H1 (cell line): ENCODE data around the gene PCDHA5. TPM values are rescaled to one million over a fixed set of nuclear protein-coding genes. Genes with fewer than 3 reads are reported as not detected.
"Not testable (repeated sequence)": the region's sequence is repeated elsewhere in the genome, so short reads cannot be mapped to it uniquely, and the experiment has no call there.

Experiments used
- CTCF ChIA-PET: fragments of 300-600 bp; sonication (Branson Sonifier 250); formaldehyde crosslinking; loops from one replicate; lab custom pipeline; 2021; ENCODE audit not compliant: partially characterized antibody; lab: Charles Lee
- POLR2A ChIA-PET: fragments of 300-600 bp; sonication (Branson Sonifier 250); formaldehyde crosslinking; loops from one replicate; lab custom pipeline; 2021; ENCODE audit warnings: inconsistent platforms; ENCODE audit not compliant: partially characterized antibody; lab: Charles Lee
- DNase-seq, 2 experiments: peaks; one replicate each; pipeline versions ENCODE4 v3.0.0 to v3.0.0-alpha.2; 2010 to 2022; ENCODE audit warnings: low spot score in 2 of 2, low read depth in 1 of 2, mixed read lengths in 1 of 2
- FAIRE-seq: peaks from 2 replicates; lab custom pipeline; 2011; peaks lifted over from hg19 to GRCh38; lab: Jason Lieb, UNC
- H2AFZ ChIP-seq: 2 replicates; pipeline ENCODE4 v1.8.1; 2012; ENCODE audit warnings: low read length, inconsistent platforms
- H2AK5ac ChIP-seq: 2 replicates; pipeline ENCODE4 v1.6.1; 2013; ENCODE audit warnings: low read depth, low read length
- H2BK120ac ChIP-seq: replicated peaks from 2 replicates; pipeline ENCODE3; 2013; ENCODE audit warnings: low read depth, low read length, inconsistent platforms
- H2BK12ac ChIP-seq: 2 replicates; pipeline ENCODE4 v1.6.1; 2013; ENCODE audit warnings: low read depth, low read length
- H2BK15ac ChIP-seq: 2 replicates; pipeline ENCODE4 v1.6.1; 2013; ENCODE audit warnings: low read length
- H2BK20ac ChIP-seq: 2 replicates; pipeline ENCODE4 v1.6.1; 2013; ENCODE audit warnings: low read length
- H2BK5ac ChIP-seq: 2 replicates; pipeline ENCODE4 v1.6.1; 2013; ENCODE audit warnings: low read depth, low read length
- H3K14ac ChIP-seq: 2 replicates; pipeline ENCODE4 v1.6.1; 2013; ENCODE audit warnings: inconsistent platforms; ENCODE audit not compliant: insufficient read length
- H3K18ac ChIP-seq: 2 replicates; pipeline ENCODE4 v1.6.1; 2013; ENCODE audit warnings: low read length; ENCODE audit errors: extremely low read depth
- H3K23ac ChIP-seq: 2 replicates; pipeline ENCODE4 v1.6.1; 2013; ENCODE audit warnings: inconsistent platforms; ENCODE audit not compliant: insufficient read length
- H3K23me2 ChIP-seq: 2 replicates; pipeline ENCODE4 v1.6.1; 2013; ENCODE audit warnings: low read depth, low read length
- H3K27ac ChIP-seq: 2 replicates; pipeline ENCODE4 v1.6.1; 2011; ENCODE audit warnings: low read depth, low read length, inconsistent platforms
- H3K27me3 ChIP-seq, 4 experiments: replicated peaks in 1 of 4; 1 replicate in 1 of 4; 2 replicates in 3 of 4; pipeline versions ENCODE4 v1.6.1 to v1.8.1; 2011 to 2013; ENCODE audit warnings: low read length in 3 of 4, mild to moderate bottlenecking in 3 of 4, inconsistent platforms in 2 of 4, mixed read lengths in 2 of 4, moderate library complexity in 1 of 4; ENCODE audit not compliant: control insufficient read depth in 3 of 4, insufficient read depth in 3 of 4; ENCODE audit errors: extremely low read depth in 1 of 4
- H3K36me3 ChIP-seq, 4 experiments: 2 replicates each; pipeline versions ENCODE4 v1.6.1 to v1.8.1; 2011 to 2013; ENCODE audit warnings: mild to moderate bottlenecking in 4 of 4, low read length in 3 of 4, moderate library complexity in 2 of 4, control low read depth in 1 of 4, inconsistent platforms in 1 of 4; ENCODE audit not compliant: insufficient read depth in 4 of 4, control insufficient read depth in 2 of 4
- H3K4ac ChIP-seq: replicated peaks from 2 replicates; pipeline ENCODE3; 2013; ENCODE audit warnings: low read length, low read depth, mixed read lengths, inconsistent platforms; ENCODE audit not compliant: insufficient read length
- H3K4me1 ChIP-seq, 4 experiments: replicated peaks in 1 of 4; 1 replicate in 1 of 4; 2 replicates in 3 of 4; pipeline versions ENCODE4 v1.6.1 to v1.8.1; 2011 to 2013; ENCODE audit warnings: low read length in 3 of 4, inconsistent platforms in 2 of 4, mixed read lengths in 1 of 4; ENCODE audit not compliant: insufficient read depth in 4 of 4, control insufficient read depth in 3 of 4
- H3K4me2 ChIP-seq, 2 experiments: 2 replicates each; pipeline versions ENCODE4 v1.6.1 to v1.8.1; 2011 to 2013; ENCODE audit warnings: low read depth in 2 of 2, low read length in 2 of 2, control low read depth in 1 of 2, inconsistent platforms in 1 of 2, mild to moderate bottlenecking in 1 of 2; ENCODE audit not compliant: insufficient read depth in 1 of 2
- H3K4me3 ChIP-seq, 4 experiments: fragments of 200-600, 300-600 bp in 1 of 4; sonication (generic), shearing (Covaris generic), sonication (Bioruptor Twin) in 1 of 4; 2 replicates each; pipeline versions ENCODE4 v1.5.1 to v1.8.1; 2011 to 2016; ENCODE audit warnings: low read length in 4 of 4, low read depth in 3 of 4, control low read depth in 2 of 4, inconsistent platforms in 2 of 4, mild to moderate bottlenecking in 2 of 4, mixed read lengths in 1 of 4, moderate library complexity in 1 of 4; ENCODE audit not compliant: insufficient read depth in 2 of 4; ENCODE audit errors: extremely low read depth in 1 of 4
- H3K56ac ChIP-seq: replicated peaks from 2 replicates; pipeline ENCODE3; 2013; ENCODE audit warnings: low read depth, mild to moderate bottlenecking, mixed read lengths, low read length, inconsistent platforms; ENCODE audit not compliant: insufficient read length
- H3K79me1 ChIP-seq: 2 replicates; pipeline ENCODE4 v1.6.1; 2013; ENCODE audit warnings: low read depth, low read length, control low read depth
- H3K79me2 ChIP-seq, 2 experiments: 2 replicates each; pipeline versions ENCODE4 v1.6.1 to v1.8.1; 2012 to 2013; ENCODE audit warnings: low read length in 2 of 2, mild to moderate bottlenecking in 2 of 2, inconsistent platforms in 1 of 2; ENCODE audit not compliant: insufficient read depth in 2 of 2, control insufficient read depth in 1 of 2
- H3K9ac ChIP-seq, 4 experiments: replicated peaks in 1 of 4; 1 replicate in 1 of 4; 2 replicates in 3 of 4; pipeline versions ENCODE4 v1.6.1 to v1.8.1; 2011 to 2013; ENCODE audit warnings: low read depth in 3 of 4, low read length in 3 of 4, control low read depth in 2 of 4, mild to moderate bottlenecking in 2 of 4, moderate library complexity in 2 of 4, inconsistent platforms in 1 of 4; ENCODE audit errors: extremely low read depth in 1 of 4
- H3K9me3 ChIP-seq, 2 experiments: 2 replicates each; pipeline versions ENCODE4 v1.6.1 to v1.8.1; 2012 to 2013; ENCODE audit warnings: mild to moderate bottlenecking in 2 of 2, moderate library complexity in 2 of 2, control low read depth in 1 of 2, inconsistent platforms in 1 of 2, low read depth in 1 of 2, low read length in 1 of 2, mixed read lengths in 1 of 2; ENCODE audit not compliant: insufficient read depth in 2 of 2
- H4K20me1 ChIP-seq, 2 experiments: replicated peaks in 1 of 2; 2 replicates each; pipeline versions ENCODE3 to v1.8.1; 2011 to 2013; ENCODE audit warnings: inconsistent platforms in 2 of 2, low read length in 2 of 2, mild to moderate bottlenecking in 1 of 2; ENCODE audit not compliant: insufficient read depth in 2 of 2, control insufficient read depth in 1 of 2
- H4K5ac ChIP-seq: 2 replicates; pipeline ENCODE4 v1.6.1; 2013; ENCODE audit warnings: low read length, low read depth, mixed read lengths, inconsistent platforms; ENCODE audit not compliant: insufficient read length
- H4K8ac ChIP-seq: 2 replicates; pipeline ENCODE4 v1.8.0; 2013; ENCODE audit warnings: mild to moderate bottlenecking, moderate library complexity, low read length, inconsistent platforms; ENCODE audit not compliant: insufficient read depth; ENCODE audit errors: extremely low read depth
- H4K91ac ChIP-seq: replicated peaks from 2 replicates; pipeline ENCODE3; 2013; ENCODE audit warnings: low read length, mixed read lengths, inconsistent platforms; ENCODE audit not compliant: insufficient read length
- WGBS, 2 experiments: shearing (Covaris generic) in 1 of 2; methylation state at CpG; one replicate each; pipeline versions ENCODE4 v1.1.6 to v1.1.7; 2013 to 2015; ENCODE audit warnings: low lambda C conversion rate in 2 of 2, mixed read lengths in 2 of 2, inconsistent platforms in 1 of 2, low coverage in 1 of 2, missing lambda C conversion rate in 1 of 2; ENCODE audit not compliant: insufficient replicate concordance in 2 of 2, insufficient coverage in 1 of 2, insufficient read length in 1 of 2; ENCODE audit errors: extremely low coverage in 1 of 2, missing lambda C conversion rate in 1 of 2; 5-methylcytosine and 5-hydroxymethylcytosine counted together
- polyA plus RNA-seq, 7 experiments: library from polyadenylated mRNA; depleted of rRNA in 3 of 7; stranded (reverse) in 5 of 7; unstranded in 2 of 7; fragments of >200 nt in 5 of 7; fragments of 200-250 nt in 2 of 7; gene quantifications; 1 replicate in 5 of 7; 2 replicates in 1 of 7; 4 replicates in 1 of 7; pipeline versions ENCODE4 v1.2.1 to v1.2.3, GENCODE V29; 2011 to 2013; ENCODE audit warnings: missing spikeins in 2 of 7, mixed read lengths in 2 of 7
- total RNA-seq: library from RNA; stranded (reverse); fragmentation: NEBNext Ultra II Directional; extraction: Animal tissue kit (Norgen Biotek cat#: 25700); gene quantifications from 2 replicates; pipeline ENCODE4 v1.2.1, GENCODE V29; 2021

Gene PCDHA5
- total and polyA plus RNA-seq, 2 of the 8 experiments (the other 6 are each of a cell fraction or from before 2014, with no cell fraction given) = 0.33 to 0.76 TPM

DNA sequence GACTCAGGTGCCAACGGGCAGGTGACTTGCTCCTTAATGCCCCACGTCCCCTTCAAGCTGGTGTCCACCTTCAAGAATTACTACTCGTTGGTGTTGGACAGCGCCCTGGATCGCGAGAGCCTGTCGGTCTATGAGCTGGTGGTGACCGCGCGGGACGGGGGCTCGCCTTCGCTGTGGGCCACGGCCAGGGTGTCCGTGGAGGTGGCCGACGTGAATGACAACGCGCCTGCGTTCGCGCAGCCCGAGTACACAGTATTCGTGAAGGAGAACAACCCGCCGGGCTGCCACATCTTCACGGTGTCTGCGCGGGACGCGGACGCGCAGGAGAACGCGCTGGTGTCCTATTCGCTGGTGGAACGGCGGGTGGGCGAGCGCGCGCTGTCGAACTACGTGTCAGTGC, 34.0 kb upstream of the PCDHA5 start:
- not testable (repeated sequence) for H3K27me3 ChIP-seq, H3K4me3 ChIP-seq, H3K23me2 ChIP-seq, H2BK12ac ChIP-seq, H3K79me1 ChIP-seq, H4K20me1 ChIP-seq, H3K4ac ChIP-seq, H4K5ac ChIP-seq, H3K23ac ChIP-seq, H3K4me1 ChIP-seq, H3K4me2 ChIP-seq, H4K8ac ChIP-seq, H3K36me3 ChIP-seq, H3K27ac ChIP-seq, H2AFZ ChIP-seq, FAIRE-seq, H2AK5ac ChIP-seq, DNase-seq, H2BK15ac ChIP-seq, H3K18ac ChIP-seq, H3K14ac ChIP-seq, H3K56ac ChIP-seq, H3K79me2 ChIP-seq, H2BK20ac ChIP-seq, H2BK120ac ChIP-seq, H2BK5ac ChIP-seq, H3K9ac ChIP-seq, H4K91ac ChIP-seq
- 96% methylated on average over 31 of the region's 44 CpGs; no CpG with 5 or more reads in 1 of the 2 experiments for WGBS, 2 experiments
- ChIA-PET CTCF (interaction anchor here (1.0 to 3.5 kb wide), 6 partner anchors 10 to 649 kb away, joined by 3 to 36 read pairs (median 4); partner anchors contain the start of gene PCDHA4), POLR2A (interaction anchor here (1.9 kb wide), 1 partner anchor 21 kb away, joined by 5 read pairs; no protein-coding TSS in a partner anchor)
- H3K9me3 ChIP-seq = peaks cover 27 to 41% of the 10 kb centered on the region in 2 experiments
